ENCODE measurements around the gene SLC51A. TPM values are rescaled to one million over a fixed set of nuclear protein-coding genes. Genes with fewer than 3 reads are reported as not detected.

SLC51A gene
- total RNA-seq, 1 donor from 2014 or later, result not detected

- intact Hi-C loops (cut with DNase I), result no loop called here
- ATAC-seq (ENCODE audit: poor library complexity) (no peak), DNase-seq (no peak)
Observed at GRCh38 chr3:196268284-196269163, 52.2 kb downstream of the SLC51A start.

DNA sequence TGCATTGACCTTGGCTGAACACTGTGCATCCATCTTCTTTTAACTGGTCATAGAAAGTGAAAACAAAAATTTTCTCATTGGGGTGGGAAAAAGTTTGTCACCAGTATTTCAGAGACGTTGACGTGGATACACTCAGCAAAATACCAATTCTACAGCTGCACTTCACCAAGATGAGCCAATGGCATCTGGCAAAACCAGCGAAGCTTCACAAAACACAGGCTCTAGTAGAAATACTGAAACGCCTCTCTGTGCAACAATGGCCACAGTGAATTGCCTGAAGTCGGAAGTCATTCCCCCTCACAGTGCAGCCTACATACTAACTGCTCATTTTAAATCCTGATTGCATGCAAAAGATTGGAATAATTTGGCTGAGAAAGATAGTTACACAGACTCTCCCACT is 54.2 kb downstream of the SLC51A start:
- ATAC-seq (ENCODE audit: poor library complexity) (no peak), DNase-seq (no peak)
- intact Hi-C loops (cut with DNase I), result no loop called here

DNA sequence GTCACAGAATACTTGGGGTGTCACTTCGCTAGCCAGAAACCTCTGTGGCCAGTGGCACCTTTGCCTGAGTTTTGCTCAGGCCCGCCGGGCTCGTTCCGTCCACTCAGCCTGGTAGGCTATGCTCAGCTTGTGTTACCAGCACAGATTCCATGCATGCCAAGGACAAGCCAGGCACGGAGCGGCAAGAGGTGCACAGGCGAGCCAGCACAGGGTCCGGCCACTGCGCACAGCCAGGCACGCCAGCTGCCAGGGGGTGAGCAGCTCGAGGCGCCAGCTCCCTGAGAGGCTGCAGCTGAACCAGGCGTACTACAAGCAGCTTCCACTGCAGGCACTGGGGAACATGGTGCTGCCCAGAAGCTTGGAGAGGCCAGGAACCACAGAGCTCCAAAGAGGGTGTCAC is 56.5 kb downstream of the SLC51A start:
- intact Hi-C loops (cut with DNase I), result no loop called here
- ATAC-seq (ENCODE audit: poor library complexity) (peak; percentile 90), DNase-seq (peak; percentile 77)

DNA sequence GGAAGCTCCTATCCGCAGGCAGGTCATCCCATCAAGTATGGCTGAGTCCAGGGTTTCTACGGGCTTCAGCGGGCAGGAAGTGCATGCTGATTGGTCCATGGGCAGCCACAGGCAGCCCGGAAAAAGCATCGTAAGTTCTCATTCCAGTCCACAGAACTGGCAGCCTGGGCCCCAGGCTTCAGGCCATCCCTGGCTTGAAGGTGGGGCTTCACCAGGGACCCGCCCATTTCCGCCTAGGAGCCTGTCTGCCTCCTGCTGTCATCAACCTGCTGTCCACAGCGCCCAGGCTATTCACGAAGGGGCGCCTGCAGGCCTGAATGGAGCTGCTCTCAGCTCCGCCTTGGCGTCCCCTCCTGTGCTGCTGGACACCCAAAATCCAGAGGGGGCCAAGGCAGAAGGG is 57.3 kb downstream of the SLC51A start:
- intact Hi-C loops (cut with DNase I), result no loop called here
- DNase-seq, result no peak

DNA sequence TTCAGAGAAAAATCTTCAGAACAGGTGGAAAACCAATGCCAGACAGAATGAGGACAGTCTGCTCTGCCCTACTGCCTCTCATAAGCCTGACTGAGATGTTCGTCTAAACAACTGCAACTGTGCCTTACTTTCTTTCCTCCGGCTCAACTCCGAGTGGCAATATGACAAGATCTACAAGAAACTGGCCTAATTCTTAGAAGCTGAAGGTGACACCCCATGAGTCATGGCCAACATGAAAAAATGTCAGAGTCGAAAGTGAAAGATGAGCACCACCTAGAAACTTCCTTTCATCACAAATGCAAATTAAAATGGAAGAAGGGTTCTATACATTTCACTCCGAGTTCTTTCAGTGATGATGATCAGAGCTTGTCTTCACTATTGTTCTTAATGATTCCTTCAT is 58.3 kb downstream of the SLC51A start:
- intact Hi-C loops (cut with DNase I), result no loop called here
- ATAC-seq (ENCODE audit: poor library complexity) (no peak), DNase-seq (no peak)

More for the DNA sequence above, 57.3 kb downstream of the SLC51A start:
- ATAC-seq (ENCODE audit: poor library complexity), result no peak

- intact Hi-C loops (cut with DNase I), result no loop called here
- no peak for ATAC-seq (ENCODE audit: poor library complexity)
- DNase-seq, result no peak
Observed at GRCh38 chr3:196275126-196275525, 58.8 kb downstream of the SLC51A start.

- DNase-seq, result no peak
- ATAC-seq (ENCODE audit: poor library complexity), result peak; percentile 14
- intact Hi-C loops (cut with DNase I), result no loop called here
Observed at GRCh38 chr3:196280689-196281440, 64.5 kb downstream of the SLC51A start.

- ATAC-seq (ENCODE audit: poor library complexity) (no peak), DNase-seq (no peak)
Observed at GRCh38 chr3:196281962-196282361, 65.6 kb downstream of the SLC51A start.

More at GRCh38 chr3:196281962-196282361, 65.6 kb downstream of the SLC51A start:
- intact Hi-C loops (cut with DNase I), result no loop called here

Other genes starting within 250 kb of the SLC51A start
- 56.4 TPM for gene TFRC, start 134.4 kb upstream of the SLC51A start, total RNA-seq
- not detected for gene ZDHHC19, start 5.1 kb upstream of the SLC51A start, total RNA-seq
- 89.6 TPM for gene PCYT1A, start 71.2 kb downstream of the SLC51A start, total RNA-seq
- gene DYNLT2B, start 101.7 kb downstream of the SLC51A start, total RNA-seq, result 3.2 TPM
- 0.27 TPM for gene TM4SF19, start 121.9 kb downstream of the SLC51A start, total RNA-seq
- 33.3 TPM for gene UBXN7, start 215.9 kb downstream of the SLC51A start, total RNA-seq